Thyroid gland (tissue), 4 donors: Measurements from ENCODE around the gene TEX38. TPM values are rescaled to one million over a fixed set of nuclear protein-coding genes. Genes with fewer than 3 reads are reported as not detected.
A peak's percentile ranks its signal among the peaks of the same experiment; 100 is the strongest.
"Not testable (repeated sequence)": the region's sequence is repeated elsewhere in the genome, so short reads cannot be mapped to it uniquely, and the experiment has no call there.

ENCODE experiments used
- DNase-seq, 2 donors: peaks; one replicate each; pipeline ENCODE4 v3.0.0-alpha.2; 2019
- H3K27ac ChIP-seq, 3 donors: fragments of 200-600 bp; sonication (generic); 1 replicate in 2 of 3; 2 replicates in 1 of 3; pipeline ENCODE4 v1.5.1; 2016 to 2019; ENCODE audit warnings: mild to moderate bottlenecking in 1 of 3, moderate library complexity in 1 of 3
- H3K27me3 ChIP-seq: fragments of 200-600 bp; sonication (generic); one replicate; pipeline ENCODE4 v1.5.1; 2019
- H3K36me3 ChIP-seq, 2 donors: fragments of 200-600 bp; sonication (generic); one replicate each; pipeline ENCODE4 v1.5.1; 2016 to 2019
- H3K4me1 ChIP-seq, 2 donors: fragments of 200-600 bp; sonication (generic); one replicate each; pipeline ENCODE4 v1.5.1; 2017 to 2019
- H3K4me3 ChIP-seq, 3 donors: fragments of 200-600 bp; sonication (generic); replicated peaks in 1 of 3; 1 replicate in 2 of 3; 2 replicates in 1 of 3; pipeline ENCODE4 v1.5.1; 2016; ENCODE audit warnings: mild to moderate bottlenecking in 1 of 3
- H3K9me3 ChIP-seq: fragments of 200-600 bp; sonication (generic); one replicate; pipeline ENCODE4 v1.5.1; 2017
- POLR2A ChIP-seq, 2 donors: fragments of 450-650 bp; IDR thresholded peaks; one replicate each; pipeline ENCODE4 v1.6.1; 2017; ENCODE audit warnings: antibody characterized with exemption in 2 of 2, mild to moderate bottlenecking in 2 of 2, moderate library complexity in 1 of 2
- WGBS, 2 donors: methylation state at CpG; one replicate each; pipeline ENCODE4 v1.1.5; 2017; 5-methylcytosine and 5-hydroxymethylcytosine counted together
- intact Hi-C: fragments of 100-400 bp; cut with DNase I; formaldehyde crosslinking; loops from one replicate; pipeline ENCODE4 v1.15.1; 2023
- total RNA-seq, 4 donors: library from RNA; depleted of rRNA; stranded (reverse); fragments of >200 nt; gene quantifications; one replicate each; pipeline ENCODE4 v1.2.3, GENCODE V29; 2016
- TF ChIP-seq, protein P1 (sequence below), 6 experiments: fragments of 200-600 bp in 3 of 6; fragments of 450-650 bp in 3 of 6; sonication (generic) in 3 of 6; IDR thresholded peaks; one replicate each; pipeline ENCODE4 v1.5.1; 2016 to 2019; ENCODE audit warnings: antibody characterized with exemption in 6 of 6, mild to moderate bottlenecking in 2 of 6, inconsistent platforms in 1 of 6, moderate library complexity in 1 of 6

Gene TEX38
- total RNA-seq, 4 donors from 2014 or later, result 2.1 TPM; not detected in 3

DNA sequence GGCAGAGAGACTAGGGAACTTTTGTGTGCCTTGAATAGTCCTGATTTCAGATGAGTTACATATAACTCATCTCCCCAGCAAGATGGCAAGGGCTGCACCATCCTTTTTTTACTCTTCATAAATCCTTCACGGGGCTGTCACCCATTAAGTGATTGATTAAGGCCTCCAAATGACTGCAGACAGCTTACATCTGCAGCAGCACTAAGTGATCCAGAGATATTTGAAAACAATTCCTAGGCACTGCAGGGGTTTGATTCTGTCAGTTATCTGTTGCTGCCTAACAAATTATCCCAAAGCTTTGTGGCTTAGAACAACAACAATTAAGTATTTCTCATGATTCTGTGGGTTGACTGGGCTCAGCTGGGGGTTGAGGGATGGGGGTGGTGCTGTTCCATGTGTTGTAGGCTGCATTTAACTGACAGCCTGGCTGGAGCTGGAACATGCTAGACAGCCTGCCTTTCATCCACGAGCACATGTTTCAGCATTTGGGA is 19.3 kb downstream of the TEX38 start:
- 92 to 96% methylated on average over 2 of the region's 2 CpGs for WGBS, 2 donors
- intact Hi-C loops, result no loop called here
- Histone ChIP-seq H3K36me3 (peaks cover 26 to 30% of the 10 kb centered on the region in 2 donors), H3K27me3 (no peaks in the 10 kb centered on the region), H3K9me3 (no peaks in the 10 kb centered on the region), H3K27ac (no peak overlapping the region), H3K4me3 (no peak overlapping the region), H3K4me1 (peaks cover 7 to 10% of the 10 kb centered on the region in 2 donors)
- TF ChIP-seq, protein P1, sequence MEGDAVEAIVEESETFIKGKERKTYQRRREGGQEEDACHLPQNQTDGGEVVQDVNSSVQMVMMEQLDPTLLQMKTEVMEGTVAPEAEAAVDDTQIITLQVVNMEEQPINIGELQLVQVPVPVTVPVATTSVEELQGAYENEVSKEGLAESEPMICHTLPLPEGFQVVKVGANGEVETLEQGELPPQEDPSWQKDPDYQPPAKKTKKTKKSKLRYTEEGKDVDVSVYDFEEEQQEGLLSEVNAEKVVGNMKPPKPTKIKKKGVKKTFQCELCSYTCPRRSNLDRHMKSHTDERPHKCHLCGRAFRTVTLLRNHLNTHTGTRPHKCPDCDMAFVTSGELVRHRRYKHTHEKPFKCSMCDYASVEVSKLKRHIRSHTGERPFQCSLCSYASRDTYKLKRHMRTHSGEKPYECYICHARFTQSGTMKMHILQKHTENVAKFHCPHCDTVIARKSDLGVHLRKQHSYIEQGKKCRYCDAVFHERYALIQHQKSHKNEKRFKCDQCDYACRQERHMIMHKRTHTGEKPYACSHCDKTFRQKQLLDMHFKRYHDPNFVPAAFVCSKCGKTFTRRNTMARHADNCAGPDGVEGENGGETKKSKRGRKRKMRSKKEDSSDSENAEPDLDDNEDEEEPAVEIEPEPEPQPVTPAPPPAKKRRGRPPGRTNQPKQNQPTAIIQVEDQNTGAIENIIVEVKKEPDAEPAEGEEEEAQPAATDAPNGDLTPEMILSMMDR (IDR thresholded peaks at IDR 0.05), result no peak
- no peak for TF ChIP-seq POLR2A (IDR thresholded peaks at IDR 0.05)
- DNase-seq, result no peak

DNA sequence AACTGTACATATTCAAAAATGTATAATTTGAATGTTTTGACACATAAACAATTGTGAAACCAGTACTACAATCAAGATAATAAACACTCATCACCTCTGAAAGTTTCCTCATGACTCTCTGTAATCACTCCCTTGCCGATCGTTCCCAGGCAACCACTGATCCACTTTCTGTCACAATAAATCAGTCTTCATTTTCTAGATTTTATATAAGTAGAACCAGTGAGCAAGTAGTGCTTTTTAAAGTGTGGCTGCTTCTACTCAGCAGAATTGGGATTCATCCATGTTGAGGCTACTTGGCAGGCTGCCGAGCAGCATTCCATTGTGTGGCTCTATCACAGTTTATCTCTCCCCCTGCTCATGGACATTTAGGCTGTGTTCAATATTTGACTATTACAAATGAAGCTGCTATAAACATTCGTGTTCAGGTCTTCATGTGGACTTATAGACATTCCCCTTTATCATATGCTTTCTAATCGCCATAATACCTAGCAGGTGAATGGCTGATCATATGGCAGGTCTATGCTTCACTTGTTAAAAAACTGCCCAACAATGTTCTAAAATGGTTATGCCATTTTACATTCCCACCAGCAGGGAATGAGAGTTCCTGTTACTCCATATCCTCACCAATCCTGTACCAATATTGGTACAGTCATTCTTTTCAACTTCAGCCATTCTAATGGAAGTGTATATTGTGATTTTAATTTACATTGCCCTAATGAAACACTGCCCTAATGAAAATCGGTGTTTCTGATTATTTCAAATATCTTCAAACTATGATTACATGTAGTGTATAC is 20.5 kb downstream of the TEX38 start:
- peaks cover 30 to 36% of the 10 kb centered on the region in 2 donors for H3K36me3 ChIP-seq
- TF ChIP-seq POLR2A (IDR thresholded peaks at IDR 0.05), result no peak
- TF ChIP-seq, protein P1 (IDR thresholded peaks at IDR 0.05), result no peak
- H3K27ac ChIP-seq, result no peak overlapping the region
- intact Hi-C loops, result no loop called here
- DNase-seq, result peak; percentile 26 to 45
- no peaks in the 10 kb centered on the region for H3K27me3 ChIP-seq
- WGBS, 2 donors, result 76 to 82% methylated on average over 6 of the region's 6 CpGs
- no peak overlapping the region for H3K4me3 ChIP-seq
- H3K9me3 ChIP-seq, result no peaks in the 10 kb centered on the region
- peaks cover 6 to 7% of the 10 kb centered on the region in 2 donors for H3K4me1 ChIP-seq

- Histone ChIP-seq H3K4me3 (no peak overlapping the region), H3K9me3 (no peaks in the 10 kb centered on the region), H3K27ac (no peak overlapping the region), H3K36me3 (peaks cover 27 to 36% of the 10 kb centered on the region in 2 donors), H3K27me3 (no peaks in the 10 kb centered on the region), H3K4me1 (peaks cover 0 to 7% of the 10 kb centered on the region in 2 donors)
- TF ChIP-seq POLR2A (IDR thresholded peaks at IDR 0.05), result no peak
- TF ChIP-seq, protein P1 (IDR thresholded peaks at IDR 0.05), result no peak
- WGBS, 2 donors, result 48 to 76% methylated on average over 3 of the region's 3 CpGs
- intact Hi-C loops, result no loop called here
- DNase-seq, result no peak
Observed at GRCh38 chr1:46692811-46693770, 21.4 kb downstream of the TEX38 start.

DNA sequence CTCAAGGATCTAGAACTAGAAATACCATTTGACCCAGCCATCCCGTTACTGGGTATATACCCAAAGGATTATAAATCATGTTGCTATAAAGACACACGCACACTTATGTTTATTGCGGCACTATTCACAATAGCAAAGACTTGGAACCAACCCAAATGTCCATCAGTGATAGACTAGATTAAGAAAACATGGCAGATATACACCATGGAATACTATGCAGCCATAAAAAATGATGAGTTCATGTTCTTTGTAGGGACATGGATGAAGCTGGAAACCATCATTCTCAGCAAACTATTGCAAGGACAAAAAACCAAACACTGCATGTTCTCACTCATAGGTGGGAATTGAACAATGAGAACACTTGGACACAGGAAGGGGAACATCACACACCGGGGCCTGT is 23.0 kb downstream of the TEX38 start:
- intact Hi-C loops, H3K9me3 ChIP-seq, H3K4me1 ChIP-seq, DNase-seq, H3K4me3 ChIP-seq, H3K27ac ChIP-seq, H3K27me3 ChIP-seq: not testable (repeated sequence)
- 99 to 100% methylated on average over 4 of the region's 4 CpGs for WGBS, 2 donors
- peaks cover 18 to 29% of the 10 kb centered on the region in 2 donors for H3K36me3 ChIP-seq

DNA sequence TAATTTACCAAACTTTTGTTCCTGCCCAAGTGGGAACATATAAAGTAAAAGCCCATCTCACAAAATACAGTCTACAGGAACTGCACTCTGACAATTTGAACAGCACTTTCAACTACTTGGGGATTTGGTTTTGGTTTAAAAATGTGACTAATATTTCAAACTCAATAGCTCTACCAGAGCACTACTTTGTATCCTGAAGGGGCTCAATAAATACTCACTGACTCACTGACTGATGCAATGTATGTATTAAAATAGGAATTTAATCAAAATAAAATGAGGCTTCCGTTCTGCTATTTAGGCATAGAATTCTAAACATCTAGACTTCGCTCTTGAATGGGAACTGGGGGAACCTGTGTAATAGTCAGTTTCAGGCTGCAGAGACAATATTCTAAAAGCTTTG is 25.4 kb downstream of the TEX38 start:
- TF ChIP-seq POLR2A (IDR thresholded peaks at IDR 0.05), result no peak
- TF ChIP-seq, protein P1 (IDR thresholded peaks at IDR 0.05), result no peak
- no peak overlapping the region for H3K4me3 ChIP-seq
- intact Hi-C loops, result no loop called here
- H3K27me3 ChIP-seq, result no peaks in the 10 kb centered on the region
- no peak for DNase-seq
- no peak overlapping the region for H3K27ac ChIP-seq
- WGBS, 2 donors, result 92 to 96% methylated on average over 2 of the region's 2 CpGs
- H3K36me3 ChIP-seq, result peaks cover 14 to 17% of the 10 kb centered on the region in 2 donors
- H3K4me1 ChIP-seq, result peaks cover 0 to 7% of the 10 kb centered on the region in 2 donors
- no peaks in the 10 kb centered on the region for H3K9me3 ChIP-seq
